ENCODE data around the gene PSME3.

Gene PSME3

DNA sequence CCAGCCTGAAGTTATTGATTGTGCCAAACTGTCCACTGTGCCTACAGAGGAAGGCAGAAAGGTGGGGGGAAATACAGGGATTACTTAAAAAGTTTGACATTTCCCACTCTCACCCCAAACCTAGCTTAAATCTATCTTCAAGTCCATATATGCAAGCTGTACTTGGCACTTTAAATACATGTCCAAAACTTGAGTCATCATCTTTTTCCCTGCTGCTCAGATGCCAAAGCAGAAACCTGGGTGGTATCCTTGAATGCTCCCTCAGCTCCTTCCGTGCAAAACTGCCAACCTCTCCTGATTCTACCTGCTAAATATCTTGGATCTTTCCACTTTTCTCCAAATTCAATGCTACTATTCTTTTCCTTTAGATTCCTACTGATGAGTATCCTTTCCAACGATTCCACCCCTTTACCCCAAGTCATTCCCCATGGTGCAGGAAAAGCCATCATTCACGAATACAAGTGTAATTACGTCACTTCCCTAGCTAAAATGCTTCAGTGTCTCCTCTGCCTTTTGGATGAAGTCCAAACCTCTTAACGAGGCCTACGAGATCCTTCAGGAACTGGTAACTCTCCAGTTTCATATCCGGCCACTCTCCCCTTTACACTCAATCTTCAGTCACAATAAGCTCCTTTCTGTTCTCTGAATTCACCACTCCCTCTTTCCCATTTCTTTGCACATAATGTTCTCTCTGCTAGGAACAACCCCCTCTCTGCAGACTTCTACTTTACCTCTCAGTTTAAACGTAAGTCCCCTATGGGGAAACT lies 18.4 kb upstream of the PSME3 start:
- in situ Hi-C loops (cut with HindIII; ENCODE audit: low sequenced_read_pairs): loop anchor here (5.0 to 10.0 kb wide), 2 partner anchors 70 to 83 kb away; no protein-coding TSS in a partner anchor

- in situ Hi-C loops (cut with HindIII; ENCODE audit: low sequenced_read_pairs): loop anchor here (10.0 kb wide), 1 partner anchor 67 kb away; no protein-coding TSS in a partner anchor
Observed at GRCh38 chr17:42817866-42818265, 15.3 kb upstream of the PSME3 start.

GRCh38 chr17:42818379-42818778 lies 14.8 kb upstream of the PSME3 start:
- in situ Hi-C loops (cut with HindIII; ENCODE audit: low sequenced_read_pairs): loop anchor here (10.0 kb wide), 1 partner anchor 66 kb away; no protein-coding TSS in a partner anchor

- in situ Hi-C loops (cut with HindIII; ENCODE audit: low sequenced_read_pairs): loop anchor here (10.0 kb wide), 1 partner anchor 65 kb away; no protein-coding TSS in a partner anchor
Observed at GRCh38 chr17:42819939-42820535, 13.2 kb upstream of the PSME3 start.

DNA sequence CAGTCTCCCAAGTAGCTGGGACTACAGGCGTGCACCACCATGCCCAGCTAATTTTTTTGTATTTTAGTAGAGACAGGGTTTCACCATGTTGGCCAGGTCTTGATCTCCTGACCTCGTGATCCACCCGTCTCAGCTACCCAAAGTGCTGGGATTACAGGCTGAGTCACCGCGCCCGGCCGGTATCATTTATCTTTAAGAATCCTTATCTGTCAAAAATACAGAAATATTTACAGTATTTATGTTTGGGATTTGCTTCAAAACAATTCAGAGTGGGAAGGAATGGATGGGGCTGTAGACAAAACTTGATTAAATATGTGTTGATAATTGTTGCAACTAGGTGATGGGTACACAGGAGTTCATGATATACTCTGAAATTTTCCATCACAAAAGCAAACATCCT lies 12.0 kb upstream of the PSME3 start:
- in situ Hi-C loops (cut with HindIII; ENCODE audit: low sequenced_read_pairs): no loop called here

- in situ Hi-C loops (cut with HindIII; ENCODE audit: low sequenced_read_pairs): no loop called here
Observed at GRCh38 chr17:42827472-42827871, 5.7 kb upstream of the PSME3 start.

DNA sequence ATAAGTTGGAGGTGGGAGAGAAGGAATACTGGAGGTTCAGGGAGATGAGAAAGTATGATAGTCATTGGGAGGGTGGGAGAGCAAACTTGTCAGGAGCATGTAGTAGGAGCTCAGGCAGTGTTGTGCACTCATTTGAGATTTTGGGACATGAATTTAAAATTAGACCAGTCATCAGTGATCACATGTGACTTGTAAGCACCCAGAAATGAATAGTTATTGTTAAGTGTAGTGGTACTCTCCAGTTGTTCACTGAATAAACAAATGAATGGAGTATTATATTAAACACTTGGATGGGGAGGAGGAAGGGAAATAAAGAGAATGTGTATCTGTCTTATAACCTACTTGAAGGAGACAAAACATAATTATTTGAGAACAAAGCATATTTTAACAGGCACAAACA lies 2.2 kb upstream of the PSME3 start:
- in situ Hi-C loops (cut with HindIII; ENCODE audit: low sequenced_read_pairs): no loop called here

DNA sequence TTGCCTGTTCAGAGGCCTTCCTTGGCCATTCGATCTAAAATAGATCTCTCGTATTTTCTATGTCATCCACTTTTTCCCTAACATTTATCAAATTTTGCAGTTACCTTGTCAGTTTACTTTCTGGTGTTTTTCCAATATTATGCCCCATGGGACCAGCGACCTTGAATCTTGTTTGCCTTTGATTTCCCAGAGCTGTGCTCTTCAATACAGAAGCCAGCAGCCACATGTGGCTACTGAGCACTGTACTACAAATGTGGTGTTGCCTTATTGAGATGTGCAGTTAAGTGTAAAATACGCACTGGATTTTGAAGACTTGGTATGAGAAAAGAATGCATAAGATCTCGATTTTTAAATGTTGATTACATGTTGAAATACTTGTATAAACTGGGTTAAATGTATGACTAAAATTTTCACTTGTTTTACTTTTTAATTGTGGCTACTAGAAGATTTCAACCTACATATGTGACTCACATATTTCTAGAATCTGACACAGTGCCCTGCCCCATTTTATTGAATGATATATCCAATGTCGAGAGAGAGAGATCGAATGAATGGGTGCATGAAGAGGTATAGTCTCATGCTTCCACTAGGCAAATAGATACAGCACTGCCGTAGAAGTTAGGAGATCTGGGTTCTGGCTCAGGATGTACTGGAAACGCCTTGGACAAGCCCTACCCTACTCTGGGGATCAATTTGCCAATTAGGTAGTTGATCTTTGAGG lies 824 bp upstream of the PSME3 start:
- in situ Hi-C loops (cut with HindIII; ENCODE audit: low sequenced_read_pairs): no loop called here

DNA sequence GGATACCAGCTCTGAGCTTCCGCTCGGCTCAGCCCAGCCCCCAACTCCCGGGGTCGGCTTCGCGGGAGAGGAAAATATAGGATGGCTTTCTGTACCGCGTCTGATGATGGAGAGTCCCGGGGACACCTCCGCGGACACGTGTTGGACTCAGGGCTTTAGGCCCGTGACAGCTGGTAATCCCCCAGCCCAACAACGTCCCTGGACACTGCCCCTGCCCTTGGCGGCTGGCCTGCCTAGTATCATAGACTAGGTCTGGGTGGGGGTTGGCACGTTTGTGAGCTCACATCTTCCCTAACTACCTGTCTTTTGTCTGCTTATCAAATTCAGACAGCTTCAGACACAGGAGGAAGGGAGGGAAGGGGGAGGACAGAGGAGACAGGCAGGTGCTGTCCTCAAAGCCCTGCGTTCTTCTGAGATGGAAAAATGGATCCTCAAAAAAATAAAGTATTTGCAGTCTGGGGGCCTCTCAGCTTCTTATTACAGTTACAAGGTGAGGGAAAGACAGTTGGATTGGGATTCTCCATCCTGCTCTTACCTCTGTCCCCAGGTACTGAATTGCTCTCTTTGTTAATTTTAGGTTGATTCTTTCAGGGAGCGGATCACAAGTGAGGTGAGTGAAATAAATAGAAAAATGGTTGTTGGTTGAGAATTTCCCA lies 698 bp downstream of the PSME3 start:
- in situ Hi-C loops (cut with HindIII; ENCODE audit: low sequenced_read_pairs): no loop called here

DNA sequence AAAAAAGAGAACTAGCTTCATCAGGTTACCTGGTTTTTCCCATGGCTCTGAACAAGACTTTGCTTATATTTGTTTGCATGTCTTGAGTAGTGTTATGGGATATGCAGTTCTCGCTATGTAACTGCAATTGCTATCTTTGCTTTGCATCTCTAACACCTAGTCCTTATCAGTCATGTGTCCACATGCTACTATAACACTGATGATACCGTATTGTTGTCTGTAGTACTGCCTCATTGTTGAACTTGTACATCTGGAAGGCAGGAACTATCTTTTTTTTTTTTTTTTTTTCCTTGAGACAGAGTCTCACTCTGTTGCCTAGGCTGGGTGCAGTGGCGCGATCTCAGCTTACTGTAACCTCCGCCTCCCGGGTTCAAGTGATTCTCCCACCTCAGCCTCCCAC lies 2.5 kb downstream of the PSME3 start:
- in situ Hi-C loops (cut with HindIII; ENCODE audit: low sequenced_read_pairs): no loop called here

GRCh38 chr17:42841975-42842685 lies 8.9 kb downstream of the PSME3 start:
- in situ Hi-C loops (cut with HindIII; ENCODE audit: low sequenced_read_pairs): no loop called here

DNA sequence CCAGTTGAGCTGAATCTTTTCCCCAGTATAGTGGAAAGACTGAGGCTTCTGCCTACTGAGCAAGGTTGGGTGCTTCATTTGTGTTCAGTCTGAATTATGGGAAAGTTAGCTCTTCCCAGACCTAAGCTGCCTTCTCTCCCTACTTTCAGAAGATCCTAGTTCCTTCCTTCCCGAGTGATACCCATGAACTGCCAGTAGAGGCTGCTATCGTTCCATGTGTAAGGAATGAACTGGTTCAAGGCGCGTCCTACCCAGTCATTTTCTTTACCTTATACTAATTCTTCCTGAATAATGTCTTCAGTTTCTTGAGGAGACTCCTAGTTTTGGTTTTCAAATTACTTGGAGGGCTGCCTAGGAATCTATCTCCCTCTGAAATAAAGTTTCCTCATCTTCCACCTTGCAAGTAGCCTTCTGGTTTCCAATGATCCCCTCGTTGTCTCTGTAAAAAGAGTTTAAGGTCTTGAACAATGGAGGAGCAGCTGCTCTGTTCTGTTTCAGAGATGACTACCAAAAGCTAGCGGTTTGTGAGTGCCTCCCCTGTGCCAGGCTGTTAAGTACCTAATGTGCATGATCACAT lies 10.2 kb downstream of the PSME3 start:
- in situ Hi-C loops (cut with HindIII; ENCODE audit: low sequenced_read_pairs): no loop called here

DNA sequence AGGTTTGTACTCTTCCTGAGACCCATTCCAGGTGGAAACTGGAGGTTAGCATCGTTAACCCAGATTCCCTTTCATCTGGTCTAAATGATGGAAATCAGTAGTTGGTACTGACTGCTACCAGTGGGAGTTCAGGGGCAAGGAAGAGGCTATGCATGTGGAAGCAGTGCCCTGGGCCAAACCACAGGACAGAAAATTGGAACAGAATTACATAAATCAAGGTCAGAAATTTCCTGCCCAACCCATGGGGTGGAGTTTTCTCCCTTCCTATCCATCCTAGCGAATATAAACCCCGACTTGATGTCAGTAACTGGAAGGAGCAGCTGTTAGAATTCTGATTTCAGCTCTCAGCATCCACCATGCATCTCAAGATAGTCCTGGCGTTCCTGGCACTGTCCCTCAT lies 11.1 kb downstream of the PSME3 start, which contains the start of gene AOC2:
Gene AOC2 (plus strand): TSS at position 310 of the 400 bp plus-strand sequence. CDS start 47 bp downstream, at position 357.
- in situ Hi-C loops (cut with HindIII; ENCODE audit: low sequenced_read_pairs): no loop called here

DNA sequence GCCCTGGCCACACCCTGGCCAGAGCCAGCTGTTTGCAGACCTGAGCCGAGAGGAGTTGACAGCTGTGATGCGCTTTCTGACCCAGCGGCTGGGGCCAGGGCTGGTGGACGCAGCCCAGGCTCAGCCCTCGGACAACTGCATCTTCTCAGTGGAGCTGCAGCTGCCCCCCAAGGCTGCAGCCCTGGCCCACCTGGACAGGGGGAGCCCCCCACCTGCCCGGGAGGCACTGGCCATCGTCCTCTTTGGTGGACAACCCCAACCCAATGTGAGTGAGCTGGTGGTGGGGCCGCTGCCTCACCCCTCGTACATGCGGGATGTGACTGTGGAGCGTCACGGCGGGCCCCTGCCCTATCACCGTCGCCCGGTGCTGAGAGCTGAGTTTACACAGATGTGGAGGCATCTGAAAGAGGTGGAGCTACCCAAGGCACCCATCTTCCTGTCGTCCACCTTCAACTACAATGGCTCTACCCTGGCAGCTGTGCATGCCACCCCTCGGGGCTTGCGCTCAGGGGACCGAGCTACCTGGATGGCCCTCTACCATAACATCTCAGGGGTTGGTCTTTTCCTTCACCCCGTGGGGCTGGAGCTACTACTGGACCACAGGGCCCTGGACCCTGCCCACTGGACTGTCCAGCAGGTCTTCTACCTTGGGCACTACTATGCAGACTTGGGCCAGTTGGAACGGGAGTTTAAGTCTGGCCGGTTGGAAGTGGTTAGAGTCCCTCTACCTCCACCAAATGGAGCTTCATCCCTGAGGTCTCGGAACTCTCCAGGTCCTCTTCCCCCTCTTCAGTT lies 11.8 kb downstream of the PSME3 start:
- in situ Hi-C loops (cut with HindIII; ENCODE audit: low sequenced_read_pairs): no loop called here

- in situ Hi-C loops (cut with HindIII; ENCODE audit: low sequenced_read_pairs): no loop called here
Observed at GRCh38 chr17:42845556-42845917, 12.3 kb downstream of the PSME3 start.

- in situ Hi-C loops (cut with HindIII; ENCODE audit: low sequenced_read_pairs): no loop called here
Observed at GRCh38 chr17:42845918-42846593, 12.9 kb downstream of the PSME3 start.

DNA sequence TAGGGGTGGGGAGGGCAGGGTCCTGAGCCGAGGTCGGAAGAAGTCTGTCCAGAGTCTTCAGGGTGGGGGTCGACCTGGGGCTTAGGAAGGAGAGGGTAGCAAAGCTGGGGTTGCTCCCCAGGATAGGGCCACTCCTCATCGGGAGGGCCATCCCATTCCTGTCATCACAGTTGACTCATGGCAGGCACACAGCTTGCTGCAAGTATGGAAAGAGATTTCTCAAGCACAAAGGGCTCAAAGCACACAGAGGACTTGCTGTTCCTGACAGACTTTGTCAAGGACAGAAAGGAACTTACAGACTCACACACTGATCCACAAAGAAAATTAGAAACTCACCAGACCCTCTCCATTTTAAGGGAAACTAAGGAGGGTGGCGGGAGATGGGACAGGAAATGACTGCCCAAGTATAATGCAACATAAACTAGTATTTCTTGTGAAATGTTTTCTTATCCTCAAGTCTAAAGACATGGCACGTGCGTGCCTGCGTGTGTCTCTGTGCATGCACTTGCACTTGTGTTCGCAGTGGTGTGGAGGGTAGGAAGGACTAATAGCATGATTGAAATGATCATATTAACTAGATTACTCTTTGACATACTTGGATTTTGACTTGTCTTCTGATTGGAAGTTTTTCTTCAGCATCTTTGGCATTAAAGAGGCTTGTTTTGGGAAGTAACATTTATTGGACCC lies 13.5 kb downstream of the PSME3 start:
- in situ Hi-C loops (cut with HindIII; ENCODE audit: low sequenced_read_pairs): no loop called here

DNA sequence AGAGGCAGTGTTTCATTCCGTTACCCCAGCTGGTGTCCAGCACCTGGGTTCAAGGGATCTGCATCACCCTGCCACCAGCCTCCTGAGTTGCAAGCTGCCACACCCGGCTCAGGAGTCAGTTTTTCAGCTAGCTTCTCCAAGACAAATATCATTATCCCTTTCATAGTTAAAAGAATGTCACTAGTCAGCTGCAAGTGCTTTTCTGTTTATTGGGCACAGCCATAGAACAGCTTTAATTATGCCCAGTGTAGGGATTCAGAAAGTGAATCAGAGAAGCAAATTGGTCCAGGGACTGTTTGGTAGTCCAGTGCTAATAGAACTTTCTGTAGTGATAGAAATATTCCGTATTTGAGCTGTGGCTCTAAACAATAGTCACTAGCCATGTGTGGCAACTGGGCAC lies 14.9 kb downstream of the PSME3 start:
- in situ Hi-C loops (cut with HindIII; ENCODE audit: low sequenced_read_pairs): no loop called here

Data from endothelial cell of hepatic sinusoid (primary cell).